Ovary (tissue), 9 donors: Measurements from ENCODE around the gene ZNF26. TPM values are rescaled to one million over a fixed set of nuclear protein-coding genes. Genes with fewer than 3 reads are reported as not detected.
A peak's percentile ranks its signal among the peaks of the same experiment; 100 is the strongest.

ENCODE experiments used
- DNase-seq, 5 donors: peaks; one replicate each; pipeline ENCODE4 v3.0.0-alpha.2; 2019 to 2020
- H3K27ac ChIP-seq, 2 donors: fragments of 200-600 bp; one replicate each; pipeline versions ENCODE4 v1.5.1 to v1.8.0; 2019 to 2022
- H3K27me3 ChIP-seq: fragments of 200-600 bp; one replicate; pipeline ENCODE4 v1.8.0; 2022
- H3K36me3 ChIP-seq: fragments of 200-600 bp; sonication (generic); one replicate; pipeline ENCODE4 v1.5.1; 2019
- H3K4me1 ChIP-seq: one replicate; pipeline ENCODE4 v1.8.1; 2013; ENCODE audit warnings: mild to moderate bottlenecking, moderate library complexity; ENCODE audit not compliant: insufficient read depth
- H3K4me3 ChIP-seq: fragments of 200-600 bp; sonication (generic); one replicate; pipeline ENCODE4 v1.5.1; 2017
- H3K9me3 ChIP-seq, 2 donors: fragments of 200-600 bp in 1 of 2; sonication (generic) in 1 of 2; one replicate each; pipeline versions ENCODE4 v1.5.1 to v1.8.1; 2013 to 2019; ENCODE audit warnings: mild to moderate bottlenecking in 1 of 2, moderate library complexity in 1 of 2
- EP300 ChIP-seq: sonication (generic); formaldehyde crosslinking; IDR thresholded peaks from one replicate; pipeline ENCODE4 v1.6.1; 2017; ENCODE audit warnings: antibody characterized with exemption
- POLR2A ChIP-seq: fragments of 450-650 bp; IDR thresholded peaks from one replicate; pipeline ENCODE4 v1.6.1; 2017; ENCODE audit warnings: antibody characterized with exemption, mild to moderate bottlenecking, moderate library complexity
- WGBS, 3 donors: extraction: QIAGEN DNeasy Blood & Tissue Kit in 1 of 3; methylation state at CpG; one replicate each; pipeline versions ENCODE4 v1.1.5 to v1.1.7; 2013 to 2017; 5-methylcytosine and 5-hydroxymethylcytosine counted together
- intact Hi-C, 4 donors: fragments of 100-400 bp; cut with DNase I; formaldehyde crosslinking; loops; one replicate each; pipeline versions ENCODE4 v1.11.0 to v1.15.1; 2022 to 2023
- polyA plus RNA-seq, 2 donors: library from polyadenylated mRNA; stranded (reverse); fragments of 200-250 nt in 1 of 2; fragments of 350-450 nt in 1 of 2; fragmentation: Illumina TruSeq in 1 of 2; extraction: RNeasy Lipid Tissue Mini Kit (QIAGEN cat#74804) in 1 of 2; gene quantifications; one replicate each; pipeline ENCODE4 v1.2.3, GENCODE V29; 2013 to 2014
- total RNA-seq, 7 donors: library from RNA; depleted of rRNA in 2 of 7; stranded (reverse); fragments of >200 nt in 2 of 7; fragmentation: NEBNext Ultra II Directional in 3 of 7; extraction: Animal tissue kit (Norgen Biotek cat#: 25700) in 3 of 7; gene quantifications; one replicate each; pipeline versions ENCODE4 v1.1.0 to v1.2.4, GENCODE V29; 2016 to 2023
- TF ChIP-seq, protein P1 (sequence below), 3 donors: fragments of 450-650 bp in 2 of 3; fragments of 200-600 bp in 1 of 3; IDR thresholded peaks; one replicate each; pipeline versions ENCODE4 v1.5.1 to v1.8.0; 2016 to 2022; ENCODE audit warnings: antibody characterized with exemption in 3 of 3, mild to moderate bottlenecking in 1 of 3
- donor health status: DM: no; HTN: no; CAD: no; lungs with moderate emphysema.
- donor health status: DM: no; HTN: no; CAD: no.
- donor health status: Bipolar disorder and iron deficiency.
- donor health status: DM: yes; HTN: yes; CAD: no.
- donor health status: DM: no; HTN: no; CAD: no.
- donor health status: DM: yes; HTN: yes; CAD: no.

The ZNF26 gene
- total and polyA plus RNA-seq, 9 donors, result 3.2 to 18.9 (median 13.3) TPM

DNA sequence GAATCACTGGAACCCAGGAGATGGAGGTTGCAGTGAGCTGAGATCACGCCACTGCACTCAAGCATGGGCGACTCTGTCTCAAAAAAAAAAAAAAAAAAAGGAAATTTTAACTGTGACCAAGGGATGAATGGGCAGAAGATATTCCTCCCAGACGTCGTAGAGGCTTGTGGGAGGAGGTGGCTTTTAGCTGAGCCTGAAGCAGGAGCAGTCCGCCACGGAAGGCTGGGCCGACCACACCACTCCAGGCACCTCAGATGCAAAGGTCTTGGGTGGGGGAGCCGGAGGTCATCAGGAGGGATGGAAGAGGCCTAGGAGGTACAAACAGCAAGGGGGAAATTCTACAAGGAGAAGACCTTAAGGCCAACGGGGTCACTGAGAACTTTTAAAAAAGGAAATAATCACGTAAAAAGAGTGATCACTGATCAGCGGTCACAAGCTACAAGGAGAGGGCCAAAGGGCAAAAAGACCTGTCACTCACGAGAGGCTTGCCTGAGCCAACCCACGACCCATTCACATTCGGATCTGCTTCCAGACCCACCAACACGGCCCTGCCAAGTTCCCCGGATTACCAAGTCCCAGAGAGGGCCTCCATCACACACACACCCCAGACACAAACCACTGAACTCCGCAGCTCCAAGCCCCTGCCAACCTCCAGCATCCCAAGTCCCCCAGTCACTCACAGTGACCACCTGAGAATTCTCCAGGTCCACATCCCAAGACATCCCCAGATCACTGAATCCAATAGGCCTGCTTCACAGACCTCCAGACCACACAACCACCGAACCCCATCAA lies 33.6 kb upstream of the ZNF26 start:
- Histone ChIP-seq H3K4me3 (no peak overlapping the region), H3K4me1 (peaks cover 8% of the 10 kb centered on the region), H3K36me3 (no peaks in the 10 kb centered on the region), H3K9me3 (peaks cover 0 to 31% of the 10 kb centered on the region in 2 donors), H3K27ac (no peak overlapping the region), H3K27me3 (no peaks in the 10 kb centered on the region)
- intact Hi-C loops, result loop anchor here in 1 of 4 donors (5.0 kb wide), 1 partner anchor 35 kb away; no protein-coding TSS in a partner anchor
- DNase-seq, result no peak
- 94 to 97% (median 96%) methylated on average over 18 of the region's 18 CpGs for WGBS, 3 donors
- TF ChIP-seq POLR2A (no peak), EP300 (no peak)
- TF ChIP-seq, protein P1, sequence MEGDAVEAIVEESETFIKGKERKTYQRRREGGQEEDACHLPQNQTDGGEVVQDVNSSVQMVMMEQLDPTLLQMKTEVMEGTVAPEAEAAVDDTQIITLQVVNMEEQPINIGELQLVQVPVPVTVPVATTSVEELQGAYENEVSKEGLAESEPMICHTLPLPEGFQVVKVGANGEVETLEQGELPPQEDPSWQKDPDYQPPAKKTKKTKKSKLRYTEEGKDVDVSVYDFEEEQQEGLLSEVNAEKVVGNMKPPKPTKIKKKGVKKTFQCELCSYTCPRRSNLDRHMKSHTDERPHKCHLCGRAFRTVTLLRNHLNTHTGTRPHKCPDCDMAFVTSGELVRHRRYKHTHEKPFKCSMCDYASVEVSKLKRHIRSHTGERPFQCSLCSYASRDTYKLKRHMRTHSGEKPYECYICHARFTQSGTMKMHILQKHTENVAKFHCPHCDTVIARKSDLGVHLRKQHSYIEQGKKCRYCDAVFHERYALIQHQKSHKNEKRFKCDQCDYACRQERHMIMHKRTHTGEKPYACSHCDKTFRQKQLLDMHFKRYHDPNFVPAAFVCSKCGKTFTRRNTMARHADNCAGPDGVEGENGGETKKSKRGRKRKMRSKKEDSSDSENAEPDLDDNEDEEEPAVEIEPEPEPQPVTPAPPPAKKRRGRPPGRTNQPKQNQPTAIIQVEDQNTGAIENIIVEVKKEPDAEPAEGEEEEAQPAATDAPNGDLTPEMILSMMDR (IDR thresholded peaks at IDR 0.05), result no peak

DNA sequence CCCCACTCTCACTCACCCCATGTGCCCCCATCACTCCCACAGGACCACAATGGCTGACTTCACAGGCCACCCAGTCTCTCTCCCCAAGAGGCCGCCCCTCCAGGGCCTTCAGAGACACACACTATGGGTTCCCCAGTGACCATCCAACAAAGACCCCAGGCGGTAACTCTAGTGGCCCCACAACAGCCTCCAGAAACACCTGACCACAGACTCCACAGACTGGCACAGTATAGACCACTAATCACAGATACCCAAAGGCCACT lies 33.1 kb upstream of the ZNF26 start:
- Histone ChIP-seq H3K4me3 (no peak overlapping the region), H3K4me1 (peaks cover 8% of the 10 kb centered on the region), H3K27me3 (no peaks in the 10 kb centered on the region), H3K27ac (no peak overlapping the region), H3K36me3 (no peaks in the 10 kb centered on the region), H3K9me3 (peaks cover 0 to 26% of the 10 kb centered on the region in 2 donors)
- 99 to 100% (median 100%) methylated on average over 2 of the region's 2 CpGs for WGBS, 3 donors
- TF ChIP-seq POLR2A (no peak), EP300 (no peak)
- TF ChIP-seq, protein P1 (IDR thresholded peaks at IDR 0.05), result no peak
- no peak for DNase-seq
- intact Hi-C loops, result loop anchor here in 1 of 4 donors (5.0 kb wide), 1 partner anchor 36 kb away; no protein-coding TSS in a partner anchor

DNA sequence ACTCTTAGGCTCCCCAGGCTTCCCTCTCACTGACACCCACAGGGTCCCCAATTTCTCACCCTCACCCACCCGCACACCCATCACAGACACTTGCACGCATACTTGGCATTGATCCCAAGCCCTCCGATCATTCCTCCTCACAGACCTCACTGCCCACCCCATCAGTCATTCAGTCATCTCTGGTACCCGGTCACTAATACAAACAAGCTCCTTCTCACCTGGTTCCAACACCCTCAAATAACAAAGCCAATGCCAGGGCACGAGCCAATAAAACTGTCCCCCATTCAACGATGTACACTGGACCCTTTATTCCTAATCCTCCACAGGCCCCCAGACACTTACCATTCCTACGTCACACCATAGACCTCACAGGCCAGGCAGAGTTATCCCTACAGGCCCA lies 32.4 kb upstream of the ZNF26 start:
- intact Hi-C loops, result loop anchor here in 1 of 4 donors (5.0 kb wide), 1 partner anchor 36 kb away; no protein-coding TSS in a partner anchor
- DNase-seq, result no peak
- H3K36me3 ChIP-seq, result no peaks in the 10 kb centered on the region
- no peaks in the 10 kb centered on the region for H3K27me3 ChIP-seq
- H3K9me3 ChIP-seq, result peaks cover 0 to 20% of the 10 kb centered on the region in 2 donors
- WGBS, 3 donors, result 96 to 99% (median 98%) methylated on average over 7 of the region's 7 CpGs
- TF ChIP-seq EP300 (no peak), POLR2A (no peak)
- TF ChIP-seq, protein P1 (IDR thresholded peaks at IDR 0.05), result no peak
- H3K27ac ChIP-seq, result no peak overlapping the region
- H3K4me1 ChIP-seq, result peaks cover 8% of the 10 kb centered on the region
- no peak overlapping the region for H3K4me3 ChIP-seq

DNA sequence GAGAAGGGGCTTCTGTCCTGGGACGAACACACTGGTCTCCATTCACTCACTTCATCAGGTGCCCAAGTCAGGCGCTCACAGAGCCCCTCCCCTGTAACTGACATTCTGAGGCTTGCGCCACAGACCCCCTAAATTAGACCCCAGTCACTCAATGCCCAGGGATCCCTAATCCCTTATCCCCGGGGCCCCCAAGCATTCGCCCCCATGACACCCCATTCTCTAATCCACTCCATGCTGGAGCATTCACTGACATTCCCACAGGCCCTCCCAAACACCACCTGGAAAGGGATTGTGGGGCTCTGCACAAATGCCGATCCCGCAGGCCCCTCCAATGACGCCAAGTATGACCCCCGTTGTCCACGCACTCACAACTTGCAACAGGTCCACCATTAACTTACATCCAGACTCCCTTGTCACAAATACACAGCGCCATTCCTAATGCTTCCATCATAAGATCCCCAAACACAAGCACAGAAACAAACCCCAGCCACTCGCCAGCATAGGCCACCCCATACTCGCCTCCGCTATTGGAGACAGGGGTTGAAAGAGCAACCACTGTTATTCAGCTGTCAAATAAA lies 31.6 kb upstream of the ZNF26 start:
- Histone ChIP-seq H3K27ac (peak overlapping the region in 1 of 2 donors; percentile 89), H3K4me3 (peak overlapping the region; percentile 89), H3K9me3 (peaks cover 0 to 18% of the 10 kb centered on the region in 2 donors), H3K27me3 (no peaks in the 10 kb centered on the region), H3K4me1 (peaks cover 8% of the 10 kb centered on the region), H3K36me3 (no peaks in the 10 kb centered on the region)
- intact Hi-C loops, result loop anchor here in 1 of 4 donors (5.0 kb wide), 1 partner anchor 37 kb away; no protein-coding TSS in a partner anchor
- 76 to 90% (median 85%) methylated on average over 14 of the region's 14 CpGs for WGBS, 3 donors
- DNase-seq, result no peak
- TF ChIP-seq, protein P1 (IDR thresholded peaks at IDR 0.05), result no peak
- TF ChIP-seq EP300 (no peak), POLR2A (no peak)
